ENCODE measurements around the gene RABGAP1L.
"Not testable (repeated sequence)": the region's sequence is repeated elsewhere in the genome, so short reads cannot be mapped to it uniquely, and the experiment has no call there.

RABGAP1L gene

GRCh38 chr1:174892016-174892415 is 732.7 kb downstream of the RABGAP1L start:
- no peak overlapping the region for H3K27ac ChIP-seq

GRCh38 chr1:174894117-174894762 is 734.9 kb downstream of the RABGAP1L start:
- TF ChIP-seq CTCF (IDR thresholded peaks at IDR 0.05), result no peak
- Histone ChIP-seq H3K36me3 (ENCODE audit: control insufficient read depth, insufficient read depth, low read length) (no peaks in the 10 kb centered on the region), H3K79me2 (no peaks in the 10 kb centered on the region), H3K9ac (no peak overlapping the region), H2AFZ (no peak overlapping the region), H3K9me3 (ENCODE audit: control insufficient read depth, low read length) (no peaks in the 10 kb centered on the region), H3K4me2 (ENCODE audit: low read length) (no peak overlapping the region), H3K4me1 (no peaks in the 10 kb centered on the region), H3K27ac (no peak overlapping the region), H3K27me3 (ENCODE audit: control insufficient read depth, insufficient read depth, low read length) (no peaks in the 10 kb centered on the region), H3K4me3 (ENCODE audit: low read depth, low read length) (no peak overlapping the region)

More at GRCh38 chr1:174892016-174892415, 732.7 kb downstream of the RABGAP1L start:
- H3K9ac ChIP-seq, result no peak overlapping the region
- H3K36me3 ChIP-seq (ENCODE audit: control insufficient read depth, insufficient read depth, low read length), result no peaks in the 10 kb centered on the region
- H2AFZ ChIP-seq, result no peak overlapping the region
- no peaks in the 10 kb centered on the region for H3K9me3 ChIP-seq (ENCODE audit: control insufficient read depth, low read length)
- H3K4me1 ChIP-seq, result no peaks in the 10 kb centered on the region
- no peak for TF ChIP-seq CTCF (IDR thresholded peaks at IDR 0.05)
- no peaks in the 10 kb centered on the region for H3K27me3 ChIP-seq (ENCODE audit: control insufficient read depth, insufficient read depth, low read length)
- no peak overlapping the region for H3K4me2 ChIP-seq (ENCODE audit: low read length)
- no peaks in the 10 kb centered on the region for H3K79me2 ChIP-seq
- no peak overlapping the region for H3K4me3 ChIP-seq (ENCODE audit: low read depth, low read length)

GRCh38 chr1:174895610-174896009 is 736.3 kb downstream of the RABGAP1L start:
- H3K27ac ChIP-seq; H3K27me3 ChIP-seq (ENCODE audit: control insufficient read depth, insufficient read depth, low read length); H3K9ac ChIP-seq; H3K4me3 ChIP-seq (ENCODE audit: low read depth, low read length); H3K4me2 ChIP-seq (ENCODE audit: low read length); H3K36me3 ChIP-seq (ENCODE audit: control insufficient read depth, insufficient read depth, low read length); H2AFZ ChIP-seq; H3K9me3 ChIP-seq (ENCODE audit: control insufficient read depth, low read length); H3K79me2 ChIP-seq; H3K4me1 ChIP-seq: not testable (repeated sequence)

GRCh38 chr1:174898102-174898797 is 738.9 kb downstream of the RABGAP1L start:
- Histone ChIP-seq H3K4me3 (ENCODE audit: low read depth, low read length) (no peak overlapping the region), H3K79me2 (no peaks in the 10 kb centered on the region), H3K4me1 (no peaks in the 10 kb centered on the region), H2AFZ (no peak overlapping the region), H3K36me3 (ENCODE audit: control insufficient read depth, insufficient read depth, low read length) (no peaks in the 10 kb centered on the region), H3K27ac (no peak overlapping the region), H3K4me2 (ENCODE audit: low read length) (no peak overlapping the region), H3K27me3 (ENCODE audit: control insufficient read depth, insufficient read depth, low read length) (no peaks in the 10 kb centered on the region), H3K9me3 (ENCODE audit: control insufficient read depth, low read length) (no peaks in the 10 kb centered on the region), H3K9ac (no peak overlapping the region)
- no peak for TF ChIP-seq CTCF (IDR thresholded peaks at IDR 0.05)

- no peaks in the 10 kb centered on the region for H3K9me3 ChIP-seq (ENCODE audit: control insufficient read depth, low read length)
- H3K36me3 ChIP-seq (ENCODE audit: control insufficient read depth, insufficient read depth, low read length), result no peaks in the 10 kb centered on the region
- H2AFZ ChIP-seq, result no peak overlapping the region
- no peaks in the 10 kb centered on the region for H3K27me3 ChIP-seq (ENCODE audit: control insufficient read depth, insufficient read depth, low read length)
- H3K4me3 ChIP-seq (ENCODE audit: low read depth, low read length), result no peak overlapping the region
- H3K9ac ChIP-seq, result no peak overlapping the region
- H3K4me1 ChIP-seq, result no peaks in the 10 kb centered on the region
- no peaks in the 10 kb centered on the region for H3K79me2 ChIP-seq
- no peak for TF ChIP-seq CTCF (IDR thresholded peaks at IDR 0.05)
- no peak overlapping the region for H3K4me2 ChIP-seq (ENCODE audit: low read length)
- no peak overlapping the region for H3K27ac ChIP-seq
Measured at GRCh38 chr1:174900317-174900716, 741.0 kb downstream of the RABGAP1L start.
